Stimulated activated CD4-positive, alpha-beta T cell treated with anti-CD3 and anti-CD28 coated beads, Interleukin-4, amount 100 ng/mL, for 4 hours (primary cell): ENCODE data around the gene TARBP1.

Source experiments
- DNase-seq, 2 experiments: peaks; one replicate each; pipeline ENCODE4 v3.0.0-alpha.2; 2020

Gene TARBP1

DNA sequence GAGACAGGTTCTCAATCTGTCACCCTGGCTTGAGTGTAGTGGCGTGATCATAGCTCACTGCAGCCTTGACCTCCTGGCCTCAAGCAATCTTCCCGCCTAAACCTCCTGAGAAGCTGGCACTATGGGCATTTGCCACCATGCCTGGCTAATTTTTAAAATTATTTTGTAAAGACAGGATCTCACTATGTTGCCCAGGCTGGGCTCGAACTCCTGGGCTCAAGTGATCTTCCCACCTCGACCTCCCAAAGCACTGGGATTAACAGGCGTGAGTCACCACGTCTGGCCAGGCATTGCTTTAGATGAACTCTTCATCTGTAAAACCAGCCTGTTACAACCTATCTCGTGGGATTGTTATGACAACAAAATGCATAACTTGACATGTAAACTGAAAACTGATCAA lies 103.3 kb downstream of the TARBP1 start:
- DNase-seq = no peak

DNA sequence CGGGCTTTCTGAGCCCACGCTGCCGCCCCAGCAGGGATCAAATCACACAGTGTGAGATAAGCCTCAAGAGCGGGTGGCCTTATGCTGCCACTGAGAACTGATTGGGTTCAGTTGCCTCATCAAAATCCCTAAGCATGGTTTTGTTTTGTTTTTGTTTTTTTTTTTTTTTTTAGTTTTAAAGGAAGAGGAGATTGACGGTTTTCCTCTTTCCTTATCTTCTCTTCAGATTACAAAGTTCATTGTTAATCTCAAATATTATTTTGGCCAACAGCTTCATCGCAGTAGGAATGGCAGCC lies 105.1 kb downstream of the TARBP1 start:
- DNase-seq = no peak

DNA sequence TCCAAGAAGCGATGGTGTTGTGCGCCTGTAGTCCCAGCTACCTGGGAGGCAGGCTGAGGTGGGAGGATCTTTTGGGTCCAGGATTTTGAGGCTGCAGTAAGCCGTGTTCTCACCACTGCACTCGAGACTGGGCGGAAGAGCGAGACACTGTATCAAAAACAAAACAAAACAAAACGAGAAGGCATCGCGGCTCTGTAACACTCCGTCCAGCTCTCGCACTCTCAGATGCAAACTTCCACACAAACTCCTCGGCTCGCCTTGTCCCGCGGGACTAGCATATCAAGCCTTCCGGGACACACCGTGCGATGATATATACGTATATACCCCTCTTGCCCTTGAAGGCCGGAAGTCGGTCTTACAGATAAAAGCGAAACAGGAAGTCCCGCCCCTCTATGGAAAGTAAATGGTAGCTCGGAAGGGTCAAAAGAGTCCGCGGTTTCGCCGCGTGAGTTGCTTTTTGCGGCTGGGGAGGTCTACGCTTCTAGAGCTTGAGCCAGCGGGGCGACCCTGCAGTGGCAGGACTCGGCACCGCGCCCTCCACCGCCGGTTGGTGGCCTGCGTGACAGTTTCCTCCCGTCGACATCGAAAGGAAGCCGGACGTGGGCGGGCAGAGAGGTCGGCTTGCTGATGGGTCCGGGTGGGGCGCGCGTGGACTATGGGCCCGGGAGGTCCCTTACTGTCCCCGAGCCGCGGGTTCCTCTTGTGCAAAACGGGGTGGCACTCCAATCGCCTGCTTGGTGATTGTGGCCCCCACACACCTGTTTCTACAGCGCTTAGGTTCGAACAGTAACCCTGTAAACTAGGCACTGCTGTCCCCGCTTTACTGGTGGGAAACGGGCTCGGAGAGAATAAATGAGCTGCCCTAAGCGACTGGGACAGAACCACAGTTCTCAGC lies 105.7 kb downstream of the TARBP1 start, which contains the start of gene COA6:
TSS of gene COA6 (plus strand) at position 393 of the 895 bp plus-strand sequence. CDS start at position 404, 11 bp downstream.
- peak; percentile 86 to 90 for DNase-seq

DNA sequence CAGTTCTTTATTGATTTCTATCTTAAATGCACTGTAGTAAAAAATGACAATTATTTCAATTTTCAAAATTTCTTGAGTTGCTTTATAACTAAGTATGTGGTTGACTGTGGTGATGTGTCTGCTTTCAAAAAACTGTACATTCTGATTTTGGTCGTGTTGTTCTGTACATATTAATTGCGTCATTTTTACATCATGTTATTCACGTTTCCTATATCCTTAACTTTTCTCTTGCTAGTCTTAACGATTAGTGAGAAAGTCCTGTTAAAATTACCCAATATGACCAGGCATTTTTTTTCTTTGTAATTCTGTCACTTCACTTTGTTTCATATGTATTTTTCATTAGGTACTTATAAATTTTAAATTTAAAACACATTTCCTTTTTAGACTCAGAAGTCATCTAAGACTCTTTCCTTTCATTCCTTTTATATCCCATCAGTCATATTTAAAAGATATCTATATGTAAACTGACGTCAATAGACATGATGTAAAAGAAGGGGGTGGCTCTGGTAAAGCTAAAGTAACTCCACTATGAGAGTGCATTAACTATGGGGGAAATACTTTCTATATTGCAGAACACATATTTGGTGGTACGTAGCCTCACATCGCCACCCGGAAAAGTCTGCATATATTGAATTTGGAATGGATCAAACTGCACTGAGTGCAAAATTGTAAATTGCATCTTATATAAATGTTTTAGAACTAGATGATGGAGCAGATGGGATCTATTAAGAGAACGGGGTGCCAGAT lies 106.8 kb downstream of the TARBP1 start:
- DNase-seq = no peak

DNA sequence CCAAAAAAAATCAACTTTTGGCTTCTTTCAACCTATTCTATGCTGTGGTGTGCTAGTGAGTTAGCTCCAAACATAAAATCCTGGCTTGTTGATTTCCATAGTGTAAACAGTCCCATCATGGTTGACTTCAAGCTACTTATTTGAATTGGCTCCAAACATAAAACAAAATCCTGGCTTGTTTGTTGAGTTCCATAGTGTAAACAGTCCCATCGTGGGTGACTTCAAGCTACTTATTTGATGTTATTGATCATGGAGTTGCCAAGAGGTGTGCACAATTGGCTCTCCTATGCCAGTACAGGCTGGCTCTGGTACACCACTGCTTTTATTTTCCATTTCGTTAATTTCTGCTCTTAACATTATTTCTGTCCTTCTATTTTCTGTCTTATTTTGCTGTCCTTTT lies 107.6 kb downstream of the TARBP1 start:
- DNase-seq = no peak

DNA sequence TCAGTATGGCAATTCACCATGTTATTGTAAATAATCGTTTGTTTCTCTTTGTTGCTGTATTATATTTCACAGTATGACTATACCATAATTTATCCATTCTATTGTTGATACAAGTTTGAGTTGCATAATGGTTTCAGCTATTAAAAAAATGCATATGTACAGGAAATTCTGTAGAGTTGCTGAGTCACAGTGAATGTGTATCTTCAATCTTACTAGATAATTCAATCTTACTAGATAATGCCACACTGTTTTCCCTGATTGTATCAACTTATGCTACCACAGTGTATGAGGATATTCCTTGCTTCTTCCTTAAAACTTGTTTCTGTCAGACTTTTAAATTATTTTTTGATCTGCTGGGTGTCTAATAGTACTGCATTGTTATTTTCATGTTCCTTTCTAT lies 109.2 kb downstream of the TARBP1 start:
- DNase-seq = no peak

DNA sequence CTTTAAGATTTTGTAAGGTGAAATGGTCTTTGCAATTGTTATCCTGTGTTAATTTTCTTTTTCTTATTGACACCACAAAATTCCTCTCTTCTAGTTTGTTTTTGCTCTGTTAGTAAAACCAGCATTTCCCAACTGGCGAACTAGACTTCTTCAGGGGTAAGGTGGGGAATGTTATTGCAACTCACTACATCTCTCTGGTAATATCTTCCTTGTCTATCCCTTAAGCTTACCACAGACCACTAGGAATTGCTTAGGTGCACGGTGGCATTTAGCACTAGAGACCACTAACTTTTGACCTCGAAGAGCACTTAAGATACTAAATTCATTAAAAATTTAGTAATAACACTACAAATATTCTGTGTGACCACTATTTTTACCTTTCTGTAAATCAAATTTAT lies 109.9 kb downstream of the TARBP1 start:
- no peak for DNase-seq

DNA sequence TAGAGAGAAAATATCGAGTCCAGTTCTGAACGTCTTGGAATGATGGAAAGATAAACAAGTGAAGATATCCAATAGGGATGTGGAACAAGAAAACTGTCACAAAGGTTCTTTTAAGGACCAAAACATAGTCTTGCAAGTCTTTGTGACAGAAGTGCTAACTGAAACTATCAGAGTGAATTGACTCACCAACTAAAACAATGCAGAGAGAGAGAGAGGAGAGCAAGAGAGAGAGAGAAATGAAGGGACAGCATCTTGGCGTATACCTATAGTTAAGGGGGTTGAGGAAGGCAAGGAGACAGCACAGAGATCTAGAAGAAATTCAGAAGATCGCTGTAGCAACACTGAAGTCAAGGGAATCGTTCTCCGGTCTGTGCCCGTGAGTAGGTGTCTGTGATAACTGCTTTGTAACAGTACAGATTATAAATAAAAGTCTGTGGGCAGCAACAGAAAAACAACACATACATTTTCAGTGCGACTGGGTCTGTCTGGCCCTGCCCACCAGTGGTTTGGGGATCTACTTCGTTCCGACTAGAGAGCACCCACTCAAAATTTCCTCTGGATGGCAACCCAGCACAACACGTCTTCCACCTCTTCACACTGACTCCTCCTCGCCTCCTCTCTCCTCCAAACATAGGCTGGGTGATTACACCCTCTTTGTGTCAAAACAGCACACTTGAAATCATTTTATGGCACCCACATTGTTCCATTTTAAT lies 110.5 kb downstream of the TARBP1 start:
- peak in 1 of 2 experiments; percentile 50 for DNase-seq

DNA sequence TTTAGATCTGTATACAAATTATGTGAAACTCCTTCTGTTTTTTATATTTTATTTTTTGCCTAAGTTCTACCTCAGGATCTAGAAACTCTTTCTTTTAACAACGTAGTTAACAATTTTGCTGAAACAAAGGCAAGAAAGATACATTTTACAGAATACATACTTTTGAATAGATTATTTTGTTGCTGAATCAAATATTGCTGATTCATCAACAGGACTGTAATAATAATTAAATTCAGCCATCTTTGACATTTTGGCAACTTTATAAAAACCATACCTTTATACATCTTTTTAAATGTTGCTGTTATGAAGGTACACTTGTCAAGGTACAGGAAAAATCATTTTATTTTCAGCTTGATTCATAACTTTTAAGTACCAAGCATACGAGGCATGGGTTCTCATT lies 116.4 kb downstream of the TARBP1 start:
- no peak for DNase-seq

DNA sequence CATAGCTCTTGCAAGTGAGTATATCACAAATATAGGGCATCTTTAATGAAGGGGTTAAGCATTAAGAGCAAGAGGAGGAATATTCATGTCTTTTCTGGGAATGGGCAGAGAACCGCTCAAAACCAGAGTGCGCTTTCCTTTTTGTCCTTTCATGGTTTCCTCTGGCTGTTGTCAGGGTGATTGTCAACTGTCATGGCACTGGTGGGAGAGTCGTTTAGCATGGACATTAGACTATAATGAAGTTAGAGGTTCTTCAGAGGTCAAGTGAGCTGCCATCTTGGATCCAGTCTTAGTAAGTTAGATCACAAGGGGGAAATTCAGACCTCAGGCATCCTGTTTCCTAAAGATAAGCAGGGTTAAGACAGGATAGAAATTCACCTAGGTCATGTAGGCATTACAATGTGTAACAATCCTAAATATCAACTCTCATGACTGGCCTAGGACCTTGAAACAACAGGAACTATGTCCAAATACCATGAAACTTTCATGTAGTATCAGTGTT lies 117.8 kb downstream of the TARBP1 start:
- DNase-seq = no peak

DNA sequence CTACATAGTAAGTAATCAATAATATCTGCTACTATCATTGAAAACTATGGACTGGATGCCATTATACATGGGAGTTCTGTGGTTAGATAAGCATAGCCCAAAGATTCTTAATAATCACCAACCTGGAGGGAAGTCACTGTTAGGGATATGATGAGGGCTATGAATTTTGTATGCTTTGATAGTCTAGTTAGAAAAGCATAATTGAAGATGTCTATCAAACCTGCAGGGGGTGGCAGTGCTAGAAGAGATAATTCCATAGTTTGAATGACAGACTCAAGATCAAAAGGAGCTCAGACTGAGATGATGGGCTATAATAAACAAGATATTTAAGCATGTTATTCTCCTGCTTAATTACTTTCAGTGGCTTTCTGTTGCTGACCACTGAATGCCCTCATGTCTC lies 121.1 kb downstream of the TARBP1 start:
- DNase-seq = no peak

DNA sequence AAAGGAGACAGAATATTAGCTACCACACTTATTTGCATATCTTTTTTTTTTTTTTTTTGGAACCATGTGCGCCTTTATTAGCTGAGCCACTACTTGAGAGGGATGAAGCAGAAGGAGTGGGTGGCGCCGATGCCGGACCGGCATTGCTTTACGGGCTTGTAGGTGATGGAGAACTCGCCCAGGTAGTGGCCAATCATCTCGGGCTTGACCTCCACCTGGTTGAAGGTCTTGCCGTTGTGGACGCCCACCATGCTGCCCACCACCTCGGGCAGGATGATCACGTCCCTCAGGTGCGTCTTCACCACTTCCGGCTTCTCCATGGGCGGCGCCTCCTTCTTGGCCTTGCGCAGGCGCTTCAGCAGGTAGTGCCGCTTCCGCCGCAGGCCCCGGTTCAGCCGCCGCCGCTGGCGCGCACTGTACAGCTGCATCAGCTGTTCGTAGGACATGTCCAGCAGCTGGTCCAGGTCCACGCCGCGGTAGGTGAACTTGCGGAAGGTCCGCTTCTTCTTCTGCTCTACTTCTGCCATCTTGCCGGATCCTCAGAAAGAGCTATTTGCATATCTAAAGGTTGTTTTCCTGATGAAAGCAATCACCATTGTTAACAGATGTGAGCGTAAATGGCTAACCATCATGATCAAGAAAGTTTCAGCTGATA lies 122.2 kb downstream of the TARBP1 start:
- DNase-seq = peak; percentile 27 to 55

DNA sequence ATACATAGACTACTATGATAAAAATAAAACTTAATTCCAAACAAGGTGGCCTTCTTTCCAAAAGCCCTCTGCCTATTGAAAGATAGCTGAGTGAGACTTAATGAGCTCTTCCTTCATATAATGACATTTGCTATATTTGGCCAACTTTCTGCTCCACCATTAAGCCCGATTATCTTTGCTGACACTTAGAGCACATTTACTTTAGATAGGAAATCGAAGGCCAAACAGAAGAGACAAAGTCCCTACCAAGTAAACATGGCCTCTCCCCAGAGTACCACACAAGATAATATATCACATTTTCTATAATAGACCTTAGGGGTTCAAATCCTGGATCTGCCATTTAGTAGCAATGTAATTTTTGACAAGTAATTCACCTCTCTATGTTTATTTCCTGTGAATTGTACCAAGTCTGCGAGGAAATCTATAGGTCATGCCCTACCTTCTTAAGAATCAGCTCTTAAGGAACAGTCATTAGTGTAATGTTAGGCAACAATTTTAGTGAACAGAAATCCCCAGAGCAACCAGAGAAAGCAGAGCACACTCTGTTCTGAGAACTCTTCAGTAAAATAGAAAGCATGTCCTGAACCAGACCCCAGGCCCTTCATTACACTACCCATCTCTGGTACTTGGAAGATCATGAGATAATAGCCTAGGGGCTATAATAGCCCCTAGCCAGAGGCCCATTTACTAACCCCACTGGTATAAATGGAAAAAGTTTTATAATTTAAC lies 123.0 kb downstream of the TARBP1 start:
- DNase-seq = no peak

DNA sequence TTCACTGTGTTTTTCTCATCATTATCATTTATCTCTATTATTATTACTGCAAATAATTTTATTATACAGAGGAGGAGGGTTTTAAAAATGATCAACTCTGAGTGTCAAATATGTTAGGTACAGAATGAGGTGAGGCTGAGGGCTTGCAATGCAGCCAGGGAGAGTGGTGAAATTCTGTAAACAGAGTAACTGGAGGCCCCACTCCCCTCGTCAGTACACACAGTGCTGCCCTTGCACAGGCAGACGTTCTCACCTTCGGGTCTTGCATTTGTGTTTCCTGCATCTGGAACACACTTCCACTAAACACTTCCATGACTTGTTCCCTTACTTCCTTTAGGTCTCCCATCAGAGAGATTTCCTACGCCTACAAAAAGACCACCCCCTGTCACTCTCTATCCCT lies 130.0 kb downstream of the TARBP1 start:
- no peak for DNase-seq

DNA sequence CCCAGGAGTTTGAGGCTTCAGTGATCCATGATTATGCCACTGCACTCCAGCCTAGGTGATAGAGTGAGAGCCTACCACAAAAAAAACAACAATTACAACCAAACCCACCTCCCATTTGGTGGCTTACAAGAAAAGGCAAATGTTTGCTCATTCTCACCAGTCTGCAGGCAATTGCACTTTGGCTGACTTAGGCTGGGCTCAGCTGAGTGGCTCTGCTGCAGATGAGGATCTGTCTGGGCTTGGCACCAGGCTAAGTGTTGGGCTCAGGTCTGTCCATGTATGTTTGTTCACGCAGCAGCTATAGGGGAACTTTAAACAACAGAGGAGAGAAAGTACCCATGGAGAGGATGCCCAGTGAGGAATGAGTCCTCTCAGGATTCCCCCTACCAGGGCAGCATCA lies 133.7 kb downstream of the TARBP1 start:
- no peak for DNase-seq

DNA sequence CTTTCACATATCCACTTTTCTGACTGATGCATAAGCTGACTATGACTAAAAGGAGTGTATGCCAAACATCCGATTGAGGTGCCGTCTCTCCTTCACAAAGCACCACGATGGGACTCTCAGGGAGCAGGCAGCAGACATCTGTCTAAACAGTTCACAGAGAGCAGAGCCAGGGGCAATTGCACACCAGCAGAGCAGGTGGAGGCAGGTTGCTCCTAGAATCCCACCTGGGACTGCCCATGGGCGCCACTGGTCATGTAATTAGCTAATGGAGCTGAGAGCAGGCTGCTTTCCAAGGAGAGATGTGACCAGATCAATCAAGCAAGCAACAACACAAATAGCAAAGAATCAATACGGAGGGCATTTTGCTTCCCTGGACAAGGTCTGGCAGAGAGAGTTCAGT lies 136.2 kb downstream of the TARBP1 start:
- no peak for DNase-seq
